ENCODE data around the gene MED12L. TPM values are rescaled to one million over a fixed set of nuclear protein-coding genes. Genes with fewer than 3 reads are reported as not detected.

Gene MED12L
- total RNA-seq, 1 experiment from 2014 or later, result 14.9 TPM

- Histone ChIP-seq H2BK120ac (ENCODE audit: low read depth, low read length, poor library complexity, severe bottlenecking) (no peak overlapping the region), H3K23me2 (ENCODE audit: insufficient read length, low read depth, low read length, poor library complexity, severe bottlenecking) (no peaks in the 10 kb centered on the region), H3K56ac (ENCODE audit: insufficient read length, low read depth, low read length) (no peak overlapping the region), H3K4me2 (ENCODE audit: insufficient read depth, insufficient read length, low read length) (no peak overlapping the region), H2BK15ac (ENCODE audit: low read depth, low read length) (no peak overlapping the region), H2AK5ac (ENCODE audit: insufficient read length, low read length) (no peak overlapping the region), H3K18ac (ENCODE audit: insufficient read length, low read depth, low read length) (no peak overlapping the region), H3K79me2 (ENCODE audit: insufficient read depth, low read length) (no peaks in the 10 kb centered on the region), H3K4me1 (ENCODE audit: insufficient read depth, low read length) (no peaks in the 10 kb centered on the region), H4K20me1 (ENCODE audit: control insufficient read depth, insufficient read depth, insufficient read length) (no peaks in the 10 kb centered on the region), H3K23ac (ENCODE audit: insufficient read length, low read depth, low read length) (no peak overlapping the region), H4K5ac (ENCODE audit: insufficient read length, low read depth, low read length) (no peak overlapping the region), H3K27ac (ENCODE audit: insufficient read length, low read depth, low read length) (no peak overlapping the region), H3K27me3 (ENCODE audit: insufficient read depth, low read length) (no peaks in the 10 kb centered on the region), H3K79me1 (ENCODE audit: insufficient read depth, low read depth, low read length, poor library complexity, severe bottlenecking) (no peaks in the 10 kb centered on the region), H2AFZ (ENCODE audit: low read length) (no peak overlapping the region), H2BK5ac (ENCODE audit: insufficient read length, low read length) (no peak overlapping the region), H3K4ac (ENCODE audit: low read depth, low read length) (no peak overlapping the region), H2BK20ac (ENCODE audit: low read depth, low read length, poor library complexity, severe bottlenecking) (no peak overlapping the region), H3K14ac (ENCODE audit: insufficient read depth, low read length) (no peak overlapping the region), H3K9me3 (ENCODE audit: control insufficient read depth, low read depth, low read length) (no peaks in the 10 kb centered on the region), H4K8ac (replicated peaks; ENCODE audit: insufficient read length, low read depth, low read length) (no peak overlapping the region), H3K9ac (ENCODE audit: extremely low read depth, insufficient read length, low read length) (no peak overlapping the region), H2BK12ac (ENCODE audit: insufficient read length, low read depth, low read length) (no peak overlapping the region), H4K91ac (ENCODE audit: insufficient read length, low read depth, low read length) (no peak overlapping the region), H3T11ph (ENCODE audit: low read length) (no peak overlapping the region)
- TF ChIP-seq CTCF (conservative IDR thresholded peaks at IDR 0.05), result no peak
- no peak overlapping the region for H3K27ac Mint-ChIP-seq
- no peaks in the 10 kb centered on the region; a peak in 1 of 7 replicates for H3K36me3 Mint-ChIP-seq (ENCODE audit: insufficient read depth in 1 of 3, low read depth in 3 of 3)
- no peaks in the 10 kb centered on the region for H3K4me1 Mint-ChIP-seq
- no peak for DNase-seq
- H3K9me3 Mint-ChIP-seq, result no peaks in the 10 kb centered on the region
- WGBS (ENCODE audit: extremely low coverage, insufficient read length, low lambda C conversion rate), result no CpG with 5 or more reads among the region's 7 CpGs
- H3K4me3 Mint-ChIP-seq, result no peak overlapping the region
- no peaks in the 10 kb centered on the region for H3K27me3 Mint-ChIP-seq (ENCODE audit: low read depth)
These were observed 115.7 kb downstream of the MED12L start for GRCh38 chr3:151201051-151201730.

All from H9 (cell line).